ENCODE measurements around the gene SNX22.

GRCh38 chr15:64107337-64107736, 44.2 kb upstream of the SNX22 start:
- TF ChIP-seq, protein P1, sequence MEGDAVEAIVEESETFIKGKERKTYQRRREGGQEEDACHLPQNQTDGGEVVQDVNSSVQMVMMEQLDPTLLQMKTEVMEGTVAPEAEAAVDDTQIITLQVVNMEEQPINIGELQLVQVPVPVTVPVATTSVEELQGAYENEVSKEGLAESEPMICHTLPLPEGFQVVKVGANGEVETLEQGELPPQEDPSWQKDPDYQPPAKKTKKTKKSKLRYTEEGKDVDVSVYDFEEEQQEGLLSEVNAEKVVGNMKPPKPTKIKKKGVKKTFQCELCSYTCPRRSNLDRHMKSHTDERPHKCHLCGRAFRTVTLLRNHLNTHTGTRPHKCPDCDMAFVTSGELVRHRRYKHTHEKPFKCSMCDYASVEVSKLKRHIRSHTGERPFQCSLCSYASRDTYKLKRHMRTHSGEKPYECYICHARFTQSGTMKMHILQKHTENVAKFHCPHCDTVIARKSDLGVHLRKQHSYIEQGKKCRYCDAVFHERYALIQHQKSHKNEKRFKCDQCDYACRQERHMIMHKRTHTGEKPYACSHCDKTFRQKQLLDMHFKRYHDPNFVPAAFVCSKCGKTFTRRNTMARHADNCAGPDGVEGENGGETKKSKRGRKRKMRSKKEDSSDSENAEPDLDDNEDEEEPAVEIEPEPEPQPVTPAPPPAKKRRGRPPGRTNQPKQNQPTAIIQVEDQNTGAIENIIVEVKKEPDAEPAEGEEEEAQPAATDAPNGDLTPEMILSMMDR (IDR thresholded peaks at IDR 0.05; ENCODE audit: low read length): no peak
- TF ChIP-seq EZH2 (optimal IDR thresholded peaks at IDR 0.05; ENCODE audit: low read depth, low read length): no peak
- TF ChIP-seq EZH2phosphoT487 (IDR thresholded peaks at IDR 0.05; ENCODE audit: low read length): no peak
